HEK293 (cell line): ENCODE results near the gene VSTM2L.

Source experiments
- CTCF ChIA-PET: fragments of 350-600 bp; formaldehyde crosslinking; extraction: SDS; loops from one replicate; lab custom pipeline; 2021; ENCODE audit warnings: antibody characterized with exemption; lab: Yijun Ruan, JAX
- POLR2A ChIA-PET: fragments of 300-600 bp; formaldehyde crosslinking; extraction: SDS; loops from one replicate; lab custom pipeline; 2020; ENCODE audit warnings: antibody characterized with exemption, inconsistent platforms; lab: Yijun Ruan, JAX
- H3K27ac ChIP-seq: fragments of 200-500 bp; sonication (Bioruptor generic); 2 replicates; pipeline ENCODE4 v1.5.1; 2014; ENCODE audit warnings: low read depth, low read length, control low read depth, inconsistent platforms; ENCODE audit errors: extremely low read depth
- H3K36me3 ChIP-seq, 2 experiments: fragments of 200-500 bp in 1 of 2; sonication (Bioruptor generic) in 1 of 2; 1 replicate in 1 of 2; 2 replicates in 1 of 2; pipeline ENCODE4 v1.5.1; 2014 to 2017; ENCODE audit warnings: inconsistent platforms in 2 of 2, low read length in 2 of 2; ENCODE audit not compliant: control insufficient read depth in 2 of 2, insufficient read depth in 1 of 2
- H3K4me1 ChIP-seq: fragments of 200-500 bp; sonication (Bioruptor generic); 2 replicates; pipeline ENCODE4 v1.5.1; 2014; ENCODE audit warnings: mild to moderate bottlenecking, low read length, inconsistent platforms; ENCODE audit not compliant: control insufficient read depth, insufficient read depth
- H3K4me3 ChIP-seq: 2 replicates; pipeline ENCODE4 v1.5.1; 2011; ENCODE audit warnings: low read depth, mild to moderate bottlenecking, control low read depth, low read length, moderate library complexity
- H3K9me3 ChIP-seq: fragments of 200-500 bp; sonication (Bioruptor generic); 2 replicates; pipeline ENCODE4 v1.5.1; 2014; ENCODE audit warnings: low read depth, low read length, inconsistent platforms; ENCODE audit not compliant: control insufficient read depth, insufficient read depth
- EGR2 ChIP-seq: fragments of 450-650 bp; formaldehyde crosslinking; IDR thresholded peaks from 2 replicates; pipeline ENCODE4 v1.5.1; 2016; ENCODE audit warnings: low read depth, missing biosample characterization, missing genetic modification characterization
- FEZF1 ChIP-seq: fragments of 450-650 bp; formaldehyde crosslinking; IDR thresholded peaks from 2 replicates; pipeline ENCODE4 v1.5.1; 2016; ENCODE audit warnings: missing biosample characterization, missing genetic modification characterization
- REST ChIP-seq: fragments of 450-650 bp; formaldehyde crosslinking; IDR thresholded peaks from 2 replicates; pipeline ENCODE4 v1.5.1; 2016; ENCODE audit warnings: missing biosample characterization, missing genetic modification characterization
- TCF7L2 ChIP-seq: IDR thresholded peaks from 2 replicates; pipeline ENCODE4 v1.6.1; 2011; ENCODE audit warnings: low read depth, mild to moderate bottlenecking, inconsistent platforms, low read length, moderate library complexity, borderline replicate concordance
- TRIM28 ChIP-seq: IDR thresholded peaks from 2 replicates; pipeline ENCODE4 v1.6.1; 2011; ENCODE audit warnings: low read length, control low read depth, borderline replicate concordance
- YY1 ChIP-seq: fragments of 450-650 bp; formaldehyde crosslinking; IDR thresholded peaks from 2 replicates; pipeline ENCODE4 v1.5.1; 2018; ENCODE audit warnings: missing biosample characterization, missing genetic modification characterization
- YY2 ChIP-seq: fragments of 450-650 bp; formaldehyde crosslinking; IDR thresholded peaks from 2 replicates; pipeline ENCODE4 v1.5.1; 2016; ENCODE audit warnings: missing biosample characterization, missing genetic modification characterization
- ZFHX2 ChIP-seq: fragments of 450-650 bp; formaldehyde crosslinking; conservative IDR thresholded peaks from 2 replicates; pipeline ENCODE4 v1.5.1; 2016; ENCODE audit warnings: missing biosample characterization, missing genetic modification characterization
- ZFP37 ChIP-seq: fragments of 450-650 bp; formaldehyde crosslinking; IDR thresholded peaks from 2 replicates; pipeline ENCODE4 v1.5.1; 2016; ENCODE audit warnings: missing biosample characterization, missing genetic modification characterization
- ZNF18 ChIP-seq: fragments of 450-650 bp; formaldehyde crosslinking; IDR thresholded peaks from 2 replicates; pipeline ENCODE4 v1.5.1; 2016; ENCODE audit warnings: missing biosample characterization, missing genetic modification characterization
- ZNF223 ChIP-seq: fragments of 450-650 bp; formaldehyde crosslinking; IDR thresholded peaks from 2 replicates; pipeline ENCODE4 v1.5.1; 2016; ENCODE audit warnings: missing biosample characterization, missing genetic modification characterization
- ZNF266 ChIP-seq: fragments of 450-650 bp; formaldehyde crosslinking; IDR thresholded peaks from 2 replicates; pipeline ENCODE4 v1.5.1; 2016; ENCODE audit warnings: missing biosample characterization, missing genetic modification characterization, low read depth
- ZNF341 ChIP-seq: fragments of 450-650 bp; formaldehyde crosslinking; IDR thresholded peaks from 2 replicates; pipeline ENCODE4; 2016; ENCODE audit warnings: low read depth, missing biosample characterization, missing genetic modification characterization
- ZNF366 ChIP-seq: fragments of 450-650 bp; formaldehyde crosslinking; conservative IDR thresholded peaks from 2 replicates; pipeline ENCODE4 v1.5.1; 2016; ENCODE audit warnings: missing biosample characterization, missing genetic modification characterization
- ZNF404 ChIP-seq: fragments of 450-650 bp; formaldehyde crosslinking; IDR thresholded peaks from 2 replicates; pipeline ENCODE4 v1.5.1; 2017; ENCODE audit warnings: missing biosample characterization, missing genetic modification characterization
- ZNF501 ChIP-seq: fragments of 450-650 bp; formaldehyde crosslinking; IDR thresholded peaks from 2 replicates; pipeline ENCODE4 v1.5.1; 2016; ENCODE audit warnings: missing biosample characterization, missing genetic modification characterization
- ZNF510 ChIP-seq: fragments of 450-650 bp; formaldehyde crosslinking; IDR thresholded peaks from 2 replicates; pipeline ENCODE4 v1.5.1; 2018; ENCODE audit warnings: mild to moderate bottlenecking, missing genetic modification characterization, missing biosample characterization; ENCODE audit not compliant: insufficient replicate concordance
- ZNF558 ChIP-seq: fragments of 450-650 bp; formaldehyde crosslinking; IDR thresholded peaks from 2 replicates; pipeline ENCODE4 v1.5.1; 2016; ENCODE audit warnings: missing biosample characterization, missing genetic modification characterization
- ZNF600 ChIP-seq: fragments of 450-650 bp; formaldehyde crosslinking; IDR thresholded peaks from 2 replicates; pipeline ENCODE4 v1.5.1; 2016; ENCODE audit warnings: missing biosample characterization, missing genetic modification characterization
- ZNF610 ChIP-seq: fragments of 450-650 bp; formaldehyde crosslinking; IDR thresholded peaks from 2 replicates; pipeline ENCODE4 v1.5.1; 2016; ENCODE audit warnings: missing biosample characterization, missing genetic modification characterization, borderline replicate concordance
- ZNF664 ChIP-seq: fragments of 450-650 bp; formaldehyde crosslinking; IDR thresholded peaks from 2 replicates; pipeline ENCODE4 v1.5.1; 2016; ENCODE audit warnings: missing biosample characterization, missing genetic modification characterization
- ZSCAN4 ChIP-seq: fragments of 450-650 bp; formaldehyde crosslinking; IDR thresholded peaks from 2 replicates; pipeline ENCODE4 v1.5.1; 2017; ENCODE audit warnings: missing biosample characterization, missing genetic modification characterization

The VSTM2L gene

GRCh38 chr20:37911838-37912281, 8.9 kb downstream of the VSTM2L start (continued):
- TF ChIP-seq REST (tag by site-specific recombination) (no peak), ZNF510 (no peak), ZNF664 (tag by site-specific recombination) (no peak), ZNF404 (tag by site-specific recombination) (no peak), TRIM28 (no peak), ZFP37 (tag by site-specific recombination) (no peak), YY1 (no peak), ZNF610 (no peak), ZNF223 (tag by site-specific recombination) (no peak), YY2 (tag by site-specific recombination) (no peak; the same call in 1 of the 2 replicates)

- H3K4me1 ChIP-seq = peaks cover 7% of the 10 kb centered on the region
- H3K4me3 ChIP-seq = no peak overlapping the region
- POLR2A ChIA-PET = no interaction called here
- 0 out of 2 replicates have a peak, but pooled peaks have one; percentile 6 for TF ChIP-seq ZFHX2 (tag by site-specific recombination)
- TF ChIP-seq ZNF341 (tag by site-specific recombination) = no peak
- TF ChIP-seq ZNF366 (tag by site-specific recombination) = 0 out of 2 replicates have a peak, but pooled peaks have one; percentile 27
- H3K27ac ChIP-seq = no peak overlapping the region
- CTCF ChIA-PET = interaction anchor here (0.9 kb wide), 2 partner anchors 11 to 410 kb away, joined by 3 read pairs; no protein-coding TSS in a partner anchor
- H3K9me3 ChIP-seq = no peaks in the 10 kb centered on the region
- H3K36me3 ChIP-seq = no peaks in the 10 kb centered on the region
Observed at GRCh38 chr20:37912874-37913273, 9.9 kb downstream of the VSTM2L start.

GRCh38 chr20:37913567-37914366, 10.8 kb downstream of the VSTM2L start:
- no peaks in the 10 kb centered on the region for H3K36me3 ChIP-seq
- no peak overlapping the region for H3K27ac ChIP-seq
- TF ChIP-seq ZSCAN4 (peak; percentile 93), ZNF266 (no peak), ZNF501 (tag by site-specific recombination) (no peak), ZNF558 (tag by site-specific recombination) (no peak), EGR2 (tag by site-specific recombination) (peak; percentile 98), ZNF600 (0 out of 2 replicates have a peak, but pooled peaks have one; percentile 17), TCF7L2 (no peak), TRIM28 (no peak), ZNF18 (tag by site-specific recombination) (peak; percentile 80), FEZF1 (no peak), ZFHX2 (tag by site-specific recombination) (peak; percentile 99)
- TF ChIP-seq, all 188 proteins: peak for 5
- POLR2A ChIA-PET = no interaction called here
- no peaks in the 10 kb centered on the region for H3K9me3 ChIP-seq
- no peak overlapping the region for H3K4me3 ChIP-seq
- CTCF ChIA-PET = interaction anchor here (0.6 to 0.9 kb wide), 3 partner anchors 12 to 409 kb away, joined by 3 read pairs; no protein-coding TSS in a partner anchor
- 0 out of 2 replicates have a peak, but pooled peaks cover 3% of the 10 kb centered on the region for H3K4me1 ChIP-seq
